GM19193 (cell line): ENCODE results near the gene KLHL29.

Experiments used
- POLR2A ChIP-seq: IDR thresholded peaks from 4 replicates; pipeline ENCODE4 v1.6.1; 2011; ENCODE audit not compliant: insufficient read depth, insufficient read length; ENCODE audit errors: extremely low read depth

The KLHL29 gene

GRCh38 chr2:23504591-23504990, 119.6 kb downstream of the KLHL29 start:
- TF ChIP-seq POLR2A: no peak

- no peak for TF ChIP-seq POLR2A
Measured at GRCh38 chr2:23505218-23505983, 120.4 kb downstream of the KLHL29 start.

- TF ChIP-seq POLR2A: no peak
Measured at GRCh38 chr2:23505984-23506380, 121.0 kb downstream of the KLHL29 start.

GRCh38 chr2:23506531-23507266, 121.7 kb downstream of the KLHL29 start:
- no peak for TF ChIP-seq POLR2A

GRCh38 chr2:23507267-23508065, 122.5 kb downstream of the KLHL29 start:
- no peak for TF ChIP-seq POLR2A

GRCh38 chr2:23508066-23508390, 123.0 kb downstream of the KLHL29 start:
- no peak for TF ChIP-seq POLR2A

- no peak for TF ChIP-seq POLR2A
Measured at GRCh38 chr2:23509103-23509502, 124.1 kb downstream of the KLHL29 start.

GRCh38 chr2:23509596-23510292, 124.8 kb downstream of the KLHL29 start:
- TF ChIP-seq POLR2A: no peak

- no peak for TF ChIP-seq POLR2A
Measured at GRCh38 chr2:23510471-23510870, 125.5 kb downstream of the KLHL29 start.

- TF ChIP-seq POLR2A: no peak
Measured at GRCh38 chr2:23512778-23513177, 127.8 kb downstream of the KLHL29 start.

GRCh38 chr2:23513245-23513871, 128.4 kb downstream of the KLHL29 start:
- TF ChIP-seq POLR2A: no peak

GRCh38 chr2:23513872-23514793, 129.2 kb downstream of the KLHL29 start:
- TF ChIP-seq POLR2A: no peak

- TF ChIP-seq POLR2A: no peak
Measured at GRCh38 chr2:23516520-23517256, 131.7 kb downstream of the KLHL29 start.
